Fibroblast of lung (primary cell): ENCODE measurements around the gene CFAP61.

Experiments used
- EZH2 ChIP-seq: IDR thresholded peaks from 2 replicates; pipeline ENCODE4 v1.5.1; 2012; ENCODE audit warnings: low read length, control low read depth, mild to moderate bottlenecking; ENCODE audit errors: missing control alignments
- TF ChIP-seq, protein P1 (sequence below), 2 donors: IDR thresholded peaks in 1 of 2; conservative IDR thresholded peaks in 1 of 2; 1 replicate in 1 of 2; 2 replicates in 1 of 2; pipeline ENCODE4 v1.5.1; 2011 to 2012; ENCODE audit warnings: low read length in 2 of 2, control low read depth in 1 of 2, inconsistent platforms in 1 of 2, low read depth in 1 of 2, mild to moderate bottlenecking in 1 of 2

DNA sequence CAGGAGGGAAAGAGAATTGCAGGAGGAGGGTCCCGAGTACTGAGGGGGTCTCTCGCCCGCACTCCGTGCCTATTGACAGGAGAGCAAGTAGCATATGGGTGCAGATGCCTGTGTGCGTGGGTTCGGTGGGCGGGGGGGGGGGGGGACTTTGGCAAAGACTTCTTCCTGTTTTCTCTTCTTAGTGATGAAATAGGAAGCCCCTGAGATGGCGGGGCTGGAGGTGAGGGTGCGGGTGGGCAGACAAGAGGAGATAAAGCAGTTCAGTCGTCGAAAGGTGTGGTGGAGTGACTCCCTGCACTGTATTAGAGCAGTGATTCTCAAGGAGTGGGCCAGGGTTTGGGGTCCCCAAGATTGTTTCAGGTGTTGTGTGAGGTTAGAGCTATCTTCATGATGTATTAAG lies 31.4 kb upstream of the CFAP61 start:
- TF ChIP-seq, protein P1, sequence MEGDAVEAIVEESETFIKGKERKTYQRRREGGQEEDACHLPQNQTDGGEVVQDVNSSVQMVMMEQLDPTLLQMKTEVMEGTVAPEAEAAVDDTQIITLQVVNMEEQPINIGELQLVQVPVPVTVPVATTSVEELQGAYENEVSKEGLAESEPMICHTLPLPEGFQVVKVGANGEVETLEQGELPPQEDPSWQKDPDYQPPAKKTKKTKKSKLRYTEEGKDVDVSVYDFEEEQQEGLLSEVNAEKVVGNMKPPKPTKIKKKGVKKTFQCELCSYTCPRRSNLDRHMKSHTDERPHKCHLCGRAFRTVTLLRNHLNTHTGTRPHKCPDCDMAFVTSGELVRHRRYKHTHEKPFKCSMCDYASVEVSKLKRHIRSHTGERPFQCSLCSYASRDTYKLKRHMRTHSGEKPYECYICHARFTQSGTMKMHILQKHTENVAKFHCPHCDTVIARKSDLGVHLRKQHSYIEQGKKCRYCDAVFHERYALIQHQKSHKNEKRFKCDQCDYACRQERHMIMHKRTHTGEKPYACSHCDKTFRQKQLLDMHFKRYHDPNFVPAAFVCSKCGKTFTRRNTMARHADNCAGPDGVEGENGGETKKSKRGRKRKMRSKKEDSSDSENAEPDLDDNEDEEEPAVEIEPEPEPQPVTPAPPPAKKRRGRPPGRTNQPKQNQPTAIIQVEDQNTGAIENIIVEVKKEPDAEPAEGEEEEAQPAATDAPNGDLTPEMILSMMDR (conservative IDR thresholded peaks at IDR 0.05 in 1 of 2, IDR thresholded peaks at IDR 0.05 in 1 of 2; ENCODE audit: low read depth in 1 of 2, low read length in 2 of 2): no peak
- TF ChIP-seq EZH2: no peak
